SK-N-MC (cell line): ENCODE data around the gene HAP1.
"Not testable (repeated sequence)": the region's sequence is repeated elsewhere in the genome, so short reads cannot be mapped to it uniquely, and the experiment has no call there.

Experiments
- DNase-seq: peaks from one replicate; pipeline ENCODE4 v3.0.0-alpha.2; 2011; ENCODE audit warnings: low read depth, low spot score
- H3K27ac ChIP-seq: fragments of 200-600 bp; sonication (generic); 2 replicates; pipeline ENCODE4 v1.5.1; 2016; ENCODE audit warnings: mixed run types
- H3K36me3 ChIP-seq: fragments of 200-600 bp; sonication (generic); 2 replicates; pipeline ENCODE4 v1.6.1; 2017; ENCODE audit warnings: antibody characterized with exemption, low read length, mixed read lengths; ENCODE audit not compliant: insufficient read depth
- H3K4me3 ChIP-seq: fragments of 200-600 bp; sonication (generic); 2 replicates; pipeline ENCODE4 v1.5.1; 2016
- H3K9ac ChIP-seq: fragments of 200-600 bp; sonication (generic); 2 replicates; pipeline ENCODE4 v1.8.0; 2017; ENCODE audit warnings: mixed run types, mixed read lengths; ENCODE audit not compliant: insufficient read length
- H3K9me3 ChIP-seq: fragments of 200-600 bp; sonication (generic); 2 replicates; pipeline ENCODE4 v1.6.1; 2017; ENCODE audit warnings: low read depth, mild to moderate bottlenecking, antibody characterized with exemption, low read length, moderate library complexity, mixed read lengths
- EZH2 ChIP-seq: fragments of 200-600 bp; sonication (generic); IDR thresholded peaks from one replicate; pipeline ENCODE4 v1.6.1; 2017; ENCODE audit warnings: antibody characterized with exemption
- FOXP2 ChIP-seq: optimal IDR thresholded peaks from 2 replicates; pipeline ENCODE3; 2011; ENCODE audit warnings: mild to moderate bottlenecking, moderate library complexity; ENCODE audit not compliant: insufficient read depth; ENCODE audit errors: extremely low read length, control extremely low read depth
- POLR2AphosphoS5 ChIP-seq: IDR thresholded peaks from 2 replicates; pipeline ENCODE4 v1.6.1; 2012; ENCODE audit warnings: mild to moderate bottlenecking, low read depth, low read length, borderline replicate concordance

The HAP1 gene

GRCh38 chr17:41707803-41708669 lies 26.4 kb downstream of the HAP1 start:
- TF ChIP-seq POLR2AphosphoS5 (no peak), FOXP2 (no peak), EZH2 (no peak)
- no peak for DNase-seq
- Histone ChIP-seq H3K4me3 (no peak overlapping the region), H3K9ac (no peak overlapping the region), H3K9me3 (no peaks in the 10 kb centered on the region), H3K36me3 (no peaks in the 10 kb centered on the region), H3K27ac (no peak overlapping the region)

- H3K4me3 ChIP-seq, result no peak overlapping the region
- DNase-seq, result no peak
- no peaks in the 10 kb centered on the region for H3K36me3 ChIP-seq
- H3K9me3 ChIP-seq, result no peaks in the 10 kb centered on the region
- H3K9ac ChIP-seq, result no peak overlapping the region
- H3K27ac ChIP-seq, result no peak overlapping the region
- TF ChIP-seq EZH2, result no peak
- no peak for TF ChIP-seq POLR2AphosphoS5
- TF ChIP-seq FOXP2, result no peak
These were observed 29.0 kb downstream of the HAP1 start for GRCh38 chr17:41705271-41705991.

GRCh38 chr17:41702712-41703111 lies 31.7 kb downstream of the HAP1 start:
- no peaks in the 10 kb centered on the region for H3K36me3 ChIP-seq
- no peak overlapping the region for H3K27ac ChIP-seq
- no peak for DNase-seq
- H3K9ac ChIP-seq, result no peak overlapping the region
- TF ChIP-seq FOXP2 (no peak), EZH2 (no peak), POLR2AphosphoS5 (no peak)
- H3K9me3 ChIP-seq, result no peaks in the 10 kb centered on the region
- H3K4me3 ChIP-seq, result no peak overlapping the region

- H3K9ac ChIP-seq, H3K9me3 ChIP-seq, H3K27ac ChIP-seq, H3K4me3 ChIP-seq, DNase-seq, H3K36me3 ChIP-seq: not testable (repeated sequence)
These were observed 33.6 kb downstream of the HAP1 start for GRCh38 chr17:41700843-41701242.

- DNase-seq, result no peak
- Histone ChIP-seq H3K27ac (no peak overlapping the region), H3K36me3 (peaks cover 21% of the 10 kb centered on the region), H3K9me3 (no peaks in the 10 kb centered on the region), H3K4me3 (no peak overlapping the region), H3K9ac (no peak overlapping the region)
- no peak for TF ChIP-seq FOXP2
- TF ChIP-seq EZH2, result no peak
- TF ChIP-seq POLR2AphosphoS5, result no peak
These were observed 37.1 kb downstream of the HAP1 start for GRCh38 chr17:41697122-41697962.

GRCh38 chr17:41695954-41696757 lies 38.3 kb downstream of the HAP1 start:
- H3K27ac ChIP-seq, result peak overlapping the region; percentile 34; the same call in 1 of the 2 replicates

GRCh38 chr17:41695134-41695661 lies 39.2 kb downstream of the HAP1 start:
- Histone ChIP-seq H3K9ac (no peak overlapping the region), H3K27ac (peak overlapping the region; percentile 34; the same call in 1 of the 2 replicates), H3K36me3 (peaks cover 42% of the 10 kb centered on the region), H3K9me3 (no peaks in the 10 kb centered on the region), H3K4me3 (no peak overlapping the region)
- TF ChIP-seq FOXP2, result no peak
- 0 out of 2 replicates have a peak, but pooled peaks have one; percentile 22 for TF ChIP-seq POLR2AphosphoS5
- DNase-seq, result no peak

More at GRCh38 chr17:41695954-41696757, 38.3 kb downstream of the HAP1 start:
- H3K9ac ChIP-seq, result no peak overlapping the region
- H3K9me3 ChIP-seq, result no peaks in the 10 kb centered on the region
- H3K36me3 ChIP-seq, result peaks cover 32% of the 10 kb centered on the region
- DNase-seq, result no peak
- H3K4me3 ChIP-seq, result no peak overlapping the region
- TF ChIP-seq FOXP2 (no peak), POLR2AphosphoS5 (peak; percentile 36; the same call in 1 of the 2 replicates)
